Tongue (tissue), 2 donors: ENCODE results near the gene MRPS35. TPM values are rescaled to one million over a fixed set of nuclear protein-coding genes. Genes with fewer than 3 reads are reported as not detected.

Experiments
- small RNA-seq: library from RNA; depleted of rRNA; stranded (forward); fragments of <200 nt; gene quantifications from one replicate; pipeline ENCODE3, GENCODE V24; 2014; ENCODE audit warnings: low replicate concordance
- total RNA-seq: library from RNA; depleted of rRNA; stranded (reverse); fragments of >200 nt; gene quantifications from one replicate; pipeline ENCODE4 v1.2.3, GENCODE V29; 2014

MRPS35 gene
- total RNA-seq, 1 donor from 2014 or later: 58.9 TPM

Small RNA genes lying within 50 kb of the gene (small RNA-seq; reads per million reads assigned to genes)
- not detected for gene RF00019

Other genes with a start within 250 kb of the MRPS35 start
- 102 TPM for gene PPFIBP1, start 186.6 kb upstream of the MRPS35 start, total RNA-seq
- 3.0 TPM for gene REP15, start 14.4 kb upstream of the MRPS35 start, total RNA-seq
- 26.4 TPM for gene KLHL42, start 69.4 kb downstream of the MRPS35 start, total RNA-seq
- not detected for gene MANSC4, start 69.4 kb downstream of the MRPS35 start, total RNA-seq